Astrocyte (in vitro differentiated cells and primary cell): ENCODE results near the gene TTBK1. TPM values are rescaled to one million over a fixed set of nuclear protein-coding genes. Genes with fewer than 3 reads are reported as not detected.

Experiments used
- DNase-seq: peaks from one replicate; pipeline ENCODE4 v3.0.0-alpha.2; 2010; ENCODE audit warnings: low read depth
- FAIRE-seq: peaks from 2 replicates; lab custom pipeline; 2011; peaks lifted over from hg19 to GRCh38; lab: Jason Lieb, UNC
- H2AFZ ChIP-seq: 2 replicates; pipeline ENCODE4 v1.6.0; 2012; ENCODE audit warnings: low read depth, low read length, inconsistent platforms
- H3K27ac ChIP-seq: 2 replicates; pipeline ENCODE4 v1.5.1; 2011; ENCODE audit warnings: low read depth, low read length, inconsistent platforms
- H3K27me3 ChIP-seq: 2 replicates; pipeline ENCODE4 v1.6.0; 2011; ENCODE audit warnings: low read length, inconsistent platforms; ENCODE audit not compliant: insufficient read depth
- H3K36me3 ChIP-seq: 2 replicates; pipeline ENCODE4 v1.5.1; 2011; ENCODE audit warnings: low read length, inconsistent platforms; ENCODE audit not compliant: insufficient read depth
- H3K4me1 ChIP-seq: 2 replicates; pipeline ENCODE4 v1.5.1; 2011; ENCODE audit warnings: low read length, inconsistent platforms; ENCODE audit not compliant: insufficient read depth
- H3K4me2 ChIP-seq: 2 replicates; pipeline ENCODE4 v1.6.0; 2012; ENCODE audit warnings: low read length, inconsistent platforms
- H3K4me3 ChIP-seq: 2 replicates; pipeline ENCODE4 v1.5.1; 2011; ENCODE audit warnings: low read depth, mild to moderate bottlenecking, low read length, inconsistent platforms; ENCODE audit not compliant: insufficient read depth
- H3K79me2 ChIP-seq: 2 replicates; pipeline ENCODE4 v1.6.0; 2012; ENCODE audit warnings: mild to moderate bottlenecking, low read length, inconsistent platforms; ENCODE audit not compliant: insufficient read depth
- H3K9ac ChIP-seq: 2 replicates; pipeline ENCODE4 v1.6.0; 2012; ENCODE audit warnings: mild to moderate bottlenecking, low read length, inconsistent platforms
- H3K9me3 ChIP-seq: 2 replicates; pipeline ENCODE4 v1.5.1; 2012; ENCODE audit warnings: low read depth, mild to moderate bottlenecking, low read length, inconsistent platforms; ENCODE audit not compliant: insufficient read depth
- H4K20me1 ChIP-seq: 2 replicates; pipeline ENCODE4 v1.6.0; 2012; ENCODE audit warnings: low read length, inconsistent platforms; ENCODE audit not compliant: insufficient read depth
- H3K27ac Mint-ChIP-seq: one replicate; pipeline ENCODE4 v1.8.0; 2021; ENCODE audit warnings: mild to moderate bottlenecking, mixed read lengths; ENCODE audit not compliant: unreplicated experiment
- H3K27me3 Mint-ChIP-seq: one replicate; pipeline ENCODE4 v1.8.0; 2021; ENCODE audit warnings: low read depth, mixed read lengths; ENCODE audit not compliant: unreplicated experiment
- H3K36me3 Mint-ChIP-seq: one replicate; pipeline ENCODE4 v1.8.0; 2021; ENCODE audit warnings: low read depth, mixed read lengths; ENCODE audit not compliant: unreplicated experiment
- H3K4me1 Mint-ChIP-seq: one replicate; pipeline ENCODE4 v1.8.0; 2021; ENCODE audit warnings: low read depth, mixed read lengths; ENCODE audit not compliant: unreplicated experiment
- H3K4me3 Mint-ChIP-seq: one replicate; pipeline ENCODE4 v1.8.0; 2021; ENCODE audit warnings: mild to moderate bottlenecking, moderate library complexity, mixed read lengths; ENCODE audit not compliant: unreplicated experiment
- H3K9me3 Mint-ChIP-seq: one replicate; pipeline ENCODE4 v1.8.0; 2021; ENCODE audit warnings: mild to moderate bottlenecking, mixed read lengths; ENCODE audit not compliant: unreplicated experiment
- CTCF ChIP-seq: IDR thresholded peaks from 2 replicates; pipeline ENCODE4 v1.5.1; 2011; ENCODE audit warnings: low read depth, mild to moderate bottlenecking, inconsistent platforms, low read length, moderate library complexity; ENCODE audit not compliant: insufficient read depth
- EZH2 ChIP-seq: IDR thresholded peaks from 2 replicates; pipeline ENCODE4 v1.6.1; 2012; ENCODE audit warnings: mild to moderate bottlenecking, low read length, inconsistent platforms; ENCODE audit not compliant: insufficient read depth
- total RNA-seq: library from RNA; stranded (reverse); gene quantifications from 2 replicates; pipeline ENCODE4 v1.2.1, GENCODE V29; 2021

TTBK1 gene
- total RNA-seq, 1 donor from 2014 or later: 0.14 TPM

- H3K4me3 ChIP-seq: no peak overlapping the region
- no peak overlapping the region for H2AFZ ChIP-seq
- no peaks in the 10 kb centered on the region for H3K9me3 Mint-ChIP-seq
- no peaks in the 10 kb centered on the region for H3K9me3 ChIP-seq
- no peaks in the 10 kb centered on the region for H3K36me3 ChIP-seq
- H3K9ac ChIP-seq: no peak overlapping the region
- no peak overlapping the region for H3K27ac ChIP-seq
- no peaks in the 10 kb centered on the region for H3K36me3 Mint-ChIP-seq
- H3K4me3 Mint-ChIP-seq: no peak overlapping the region
- no peaks in the 10 kb centered on the region for H3K4me1 ChIP-seq
- DNase-seq (no peak), FAIRE-seq (no peak)
- no peaks in the 10 kb centered on the region for H4K20me1 ChIP-seq
- H3K4me1 Mint-ChIP-seq: peaks cover 9% of the 10 kb centered on the region
- peaks cover 2% of the 10 kb centered on the region for H3K27me3 ChIP-seq
- H3K27me3 Mint-ChIP-seq: peaks cover 22% of the 10 kb centered on the region
- TF ChIP-seq EZH2: no peak
- no peak for TF ChIP-seq CTCF
- no peak overlapping the region for H3K27ac Mint-ChIP-seq
- H3K4me2 ChIP-seq: no peak overlapping the region
- no peaks in the 10 kb centered on the region for H3K79me2 ChIP-seq
Observed at GRCh38 chr6:43287717-43288679, 44.7 kb downstream of the TTBK1 start.

GRCh38 chr6:43290339-43290904, 47.1 kb downstream of the TTBK1 start:
- Histone ChIP-seq H4K20me1 (no peaks in the 10 kb centered on the region), H3K36me3 (no peaks in the 10 kb centered on the region), H3K27me3 (no peaks in the 10 kb centered on the region), H3K27ac (no peak overlapping the region), H3K4me1 (no peaks in the 10 kb centered on the region), H2AFZ (no peak overlapping the region), H3K4me2 (no peak overlapping the region), H3K9me3 (no peaks in the 10 kb centered on the region), H3K79me2 (no peaks in the 10 kb centered on the region), H3K9ac (no peak overlapping the region), H3K4me3 (no peak overlapping the region)
- Mint-ChIP-seq H3K9me3 (no peaks in the 10 kb centered on the region), H3K4me1 (peaks cover 9% of the 10 kb centered on the region), H3K27me3 (peaks cover 19% of the 10 kb centered on the region), H3K4me3 (no peak overlapping the region), H3K27ac (no peak overlapping the region), H3K36me3 (no peaks in the 10 kb centered on the region)
- no peak for FAIRE-seq
- no peak for DNase-seq
- no peak for TF ChIP-seq EZH2
- no peak for TF ChIP-seq CTCF
